H9 (cell line): ENCODE data around the gene STAT3. TPM values are rescaled to one million over a fixed set of nuclear protein-coding genes. Genes with fewer than 3 reads are reported as not detected.
A peak's percentile ranks its signal among the peaks of the same experiment; 100 is the strongest.

Experiments
- DNase-seq: peaks from one replicate; pipeline ENCODE4 v3.0.0-alpha.2; 2017
- H2AFZ ChIP-seq: one replicate; pipeline ENCODE4 v1.6.1; 2013; ENCODE audit warnings: mild to moderate bottlenecking, low read length, control low read depth, moderate library complexity
- H2AK5ac ChIP-seq: 2 replicates; pipeline ENCODE4 v1.6.1; 2013; ENCODE audit warnings: low read length, control low read depth, mixed read lengths; ENCODE audit not compliant: insufficient read length
- H2BK120ac ChIP-seq: one replicate; pipeline ENCODE4 v1.6.1; 2013; ENCODE audit warnings: low read depth, mild to moderate bottlenecking, low read length, control low read depth, inconsistent platforms; ENCODE audit not compliant: poor library complexity, severe bottlenecking
- H2BK12ac ChIP-seq: 2 replicates; pipeline ENCODE4 v1.6.1; 2013; ENCODE audit warnings: low read length, control low read depth, mixed read lengths, low read depth; ENCODE audit not compliant: insufficient read length
- H2BK15ac ChIP-seq: 2 replicates; pipeline ENCODE4 v1.6.1; 2013; ENCODE audit warnings: low read depth, low read length, control low read depth
- H2BK20ac ChIP-seq: one replicate; pipeline ENCODE4 v1.6.1; 2013; ENCODE audit warnings: low read depth, mild to moderate bottlenecking, low read length, control low read depth, inconsistent platforms; ENCODE audit not compliant: poor library complexity, severe bottlenecking
- H2BK5ac ChIP-seq: 2 replicates; pipeline ENCODE4 v1.6.1; 2013; ENCODE audit warnings: low read length, control low read depth, mixed read lengths; ENCODE audit not compliant: insufficient read length
- H3K14ac ChIP-seq: 2 replicates; pipeline ENCODE4 v1.6.1; 2013; ENCODE audit warnings: low read length, control low read depth; ENCODE audit not compliant: insufficient read depth
- H3K18ac ChIP-seq: 2 replicates; pipeline ENCODE4 v1.6.1; 2013; ENCODE audit warnings: low read depth, mild to moderate bottlenecking, mixed read lengths, low read length, control low read depth; ENCODE audit not compliant: insufficient read length
- H3K23ac ChIP-seq: 2 replicates; pipeline ENCODE4 v1.6.1; 2013; ENCODE audit warnings: low read length, control low read depth, mixed read lengths, low read depth; ENCODE audit not compliant: insufficient read length
- H3K23me2 ChIP-seq: 2 replicates; pipeline ENCODE4 v1.6.1; 2013; ENCODE audit warnings: low read depth, mild to moderate bottlenecking, mixed read lengths, low read length, control low read depth; ENCODE audit not compliant: insufficient read length, poor library complexity, severe bottlenecking
- H3K27ac ChIP-seq: 2 replicates; pipeline ENCODE4 v1.5.1; 2013; ENCODE audit warnings: low read length, control low read depth, mixed read lengths, low read depth; ENCODE audit not compliant: insufficient read length
- H3K27me3 ChIP-seq: 2 replicates; pipeline ENCODE4 v1.6.1; 2013; ENCODE audit warnings: low read length, control low read depth, inconsistent platforms; ENCODE audit not compliant: insufficient read depth
- H3K4ac ChIP-seq: 2 replicates; pipeline ENCODE4 v1.6.1; 2013; ENCODE audit warnings: low read depth, mild to moderate bottlenecking, control low read depth, inconsistent platforms, low read length, moderate library complexity
- H3K4me1 ChIP-seq: 2 replicates; pipeline ENCODE4 v1.6.1; 2013; ENCODE audit warnings: low read length, control low read depth, inconsistent platforms; ENCODE audit not compliant: insufficient read depth
- H3K4me2 ChIP-seq: 2 replicates; pipeline ENCODE4 v1.6.1; 2013; ENCODE audit warnings: low read length, control low read depth, mixed read lengths; ENCODE audit not compliant: insufficient read length, insufficient read depth
- H3K56ac ChIP-seq: 2 replicates; pipeline ENCODE4 v1.6.1; 2013; ENCODE audit warnings: low read depth, mild to moderate bottlenecking, mixed read lengths, low read length, control low read depth; ENCODE audit not compliant: insufficient read length
- H3K79me1 ChIP-seq: 2 replicates; pipeline ENCODE4 v1.6.1; 2013; ENCODE audit warnings: low read depth, mild to moderate bottlenecking, moderate library complexity, low read length, control low read depth, inconsistent platforms; ENCODE audit not compliant: insufficient read depth, poor library complexity, severe bottlenecking
- H3K79me2 ChIP-seq: 2 replicates; pipeline ENCODE4 v1.6.1; 2013; ENCODE audit warnings: low read length, control low read depth, inconsistent platforms; ENCODE audit not compliant: insufficient read depth
- H3K9ac ChIP-seq: 2 replicates; pipeline ENCODE4 v1.6.1; 2013; ENCODE audit warnings: low read length, control low read depth, mixed read lengths; ENCODE audit not compliant: insufficient read length; ENCODE audit errors: extremely low read depth
- H3K9me3 ChIP-seq: one replicate; pipeline ENCODE4 v1.6.1; 2013; ENCODE audit warnings: low read depth, low read length, inconsistent platforms; ENCODE audit not compliant: control insufficient read depth
- H3T11ph ChIP-seq: one replicate; pipeline ENCODE4 v1.6.1; 2013; ENCODE audit warnings: mild to moderate bottlenecking, low read length, control low read depth, inconsistent platforms
- H4K20me1 ChIP-seq: one replicate; pipeline ENCODE4 v1.6.1; 2013; ENCODE audit not compliant: control insufficient read depth, insufficient read length, insufficient read depth
- H4K5ac ChIP-seq: 2 replicates; pipeline ENCODE4 v1.6.1; 2013; ENCODE audit warnings: low read depth, mild to moderate bottlenecking, mixed read lengths, low read length, control low read depth; ENCODE audit not compliant: insufficient read length
- H4K8ac ChIP-seq: replicated peaks from 2 replicates; pipeline ENCODE4 v1.6.1; 2013; ENCODE audit warnings: low read length, control low read depth, mixed read lengths, low read depth; ENCODE audit not compliant: insufficient read length
- H4K91ac ChIP-seq: 2 replicates; pipeline ENCODE4 v1.6.1; 2013; ENCODE audit warnings: low read depth, mild to moderate bottlenecking, moderate library complexity, mixed read lengths, low read length, control low read depth; ENCODE audit not compliant: insufficient read length
- H3K27ac Mint-ChIP-seq, 3 experiments: 2 replicates in 2 of 3; 3 replicates in 1 of 3; pipeline ENCODE4 v1.8.0; 2020 to 2021; ENCODE audit warnings: mixed read lengths in 3 of 3, mild to moderate bottlenecking in 1 of 3, moderate library complexity in 1 of 3
- H3K27me3 Mint-ChIP-seq: 2 replicates; pipeline ENCODE4 v1.8.0; 2021; ENCODE audit warnings: low read depth, mild to moderate bottlenecking, moderate library complexity, mixed read lengths
- H3K36me3 Mint-ChIP-seq, 3 experiments: 2 replicates in 2 of 3; 3 replicates in 1 of 3; pipeline ENCODE4 v1.8.0; 2020 to 2021; ENCODE audit warnings: low read depth in 3 of 3, mixed read lengths in 3 of 3; ENCODE audit not compliant: insufficient read depth in 1 of 3
- H3K4me1 Mint-ChIP-seq, 2 experiments: 2 replicates each; pipeline ENCODE4 v1.8.0; 2020; ENCODE audit warnings: mixed read lengths in 2 of 2
- H3K4me3 Mint-ChIP-seq, 2 experiments: 2 replicates in 1 of 2; 3 replicates in 1 of 2; pipeline ENCODE4 v1.8.0; 2020 to 2021; ENCODE audit warnings: mild to moderate bottlenecking in 2 of 2, mixed read lengths in 2 of 2, moderate library complexity in 1 of 2
- H3K9me3 Mint-ChIP-seq, 2 experiments: 2 replicates in 1 of 2; 3 replicates in 1 of 2; pipeline ENCODE4 v1.8.0; 2020; ENCODE audit warnings: mild to moderate bottlenecking in 2 of 2, mixed read lengths in 2 of 2, moderate library complexity in 1 of 2
- CTCF ChIP-seq: fragments of 200-600 bp; sonication (generic); conservative IDR thresholded peaks from 3 replicates; pipeline ENCODE4 v1.8.0; 2021; ENCODE audit warnings: antibody characterized with exemption, mild to moderate bottlenecking
- WGBS: extraction: QIAGEN DNeasy Blood & Tissue Kit; methylation state at CpG from one replicate; pipeline ENCODE4 v1.1.7; 2013; ENCODE audit warnings: missing lambda C conversion rate, low lambda C conversion rate, mixed read lengths; ENCODE audit not compliant: insufficient read length; ENCODE audit errors: extremely low coverage; 5-methylcytosine and 5-hydroxymethylcytosine counted together
- total RNA-seq: library from RNA; stranded (reverse); gene quantifications from 2 replicates; pipeline ENCODE4 v1.2.1, GENCODE V29; 2021

The STAT3 gene
- total RNA-seq, 1 experiment from 2014 or later, result 83.2 TPM

- no peak overlapping the region for H2BK20ac ChIP-seq
- Mint-ChIP-seq H3K4me3 (no peak overlapping the region), H3K27ac (no peak overlapping the region), H3K4me1 (peaks cover 4 to 18% of the 10 kb centered on the region in 2 experiments), H3K9me3 (no peaks in the 10 kb centered on the region), H3K36me3 (peaks cover 0 to 2% (median 0%) of the 10 kb centered on the region in 3 experiments; a peak in 2 of 7 replicates), H3K27me3 (peaks cover 38% of the 10 kb centered on the region)
- no peak overlapping the region for H3K9ac ChIP-seq
- peaks cover 5% of the 10 kb centered on the region; the same call in 1 of the 2 replicates for H3K4me1 ChIP-seq
- H2BK15ac ChIP-seq, result no peak overlapping the region
- no peak overlapping the region for H3K27ac ChIP-seq
- H4K20me1 ChIP-seq, result no peaks in the 10 kb centered on the region
- no peaks in the 10 kb centered on the region for H3K79me1 ChIP-seq
- no peak for TF ChIP-seq CTCF
- H2BK120ac ChIP-seq, result no peak overlapping the region
- H4K5ac ChIP-seq, result no peak overlapping the region
- H4K8ac ChIP-seq, result no peak overlapping the region
- H3T11ph ChIP-seq, result no peak overlapping the region
- H2AFZ ChIP-seq, result no peak overlapping the region
- H3K27me3 ChIP-seq, result no peaks in the 10 kb centered on the region; the same call in 1 of the 2 replicates
- H3K79me2 ChIP-seq, result no peaks in the 10 kb centered on the region
- H3K14ac ChIP-seq, result no peak overlapping the region
- peak; percentile 16 for DNase-seq
- no peak overlapping the region for H3K56ac ChIP-seq
- no peak overlapping the region for H2BK12ac ChIP-seq
- peaks cover 4% of the 10 kb centered on the region for H3K23me2 ChIP-seq
- H3K23ac ChIP-seq, result no peak overlapping the region
- WGBS, result no CpG with 5 or more reads among the region's 5 CpGs
- H2AK5ac ChIP-seq, result no peak overlapping the region
- H3K4me2 ChIP-seq, result no peak overlapping the region
- no peak overlapping the region for H4K91ac ChIP-seq
- H3K18ac ChIP-seq, result no peak overlapping the region
- no peak overlapping the region for H2BK5ac ChIP-seq
- H3K9me3 ChIP-seq, result no peaks in the 10 kb centered on the region
- no peak overlapping the region for H3K4ac ChIP-seq
Measured at GRCh38 chr17:42290577-42290976, 97.7 kb downstream of the STAT3 start.
